Thyroid gland (tissue), 4 donors: ENCODE results near the gene WRAP73. TPM values are rescaled to one million over a fixed set of nuclear protein-coding genes. Genes with fewer than 3 reads are reported as not detected.

Experiments
- DNase-seq, 2 donors: peaks; one replicate each; pipeline ENCODE4 v3.0.0-alpha.2; 2019
- H3K27ac ChIP-seq, 3 donors: fragments of 200-600 bp; sonication (generic); 1 replicate in 2 of 3; 2 replicates in 1 of 3; pipeline ENCODE4 v1.5.1; 2016 to 2019; ENCODE audit warnings: mild to moderate bottlenecking in 1 of 3, moderate library complexity in 1 of 3
- H3K27me3 ChIP-seq: fragments of 200-600 bp; sonication (generic); one replicate; pipeline ENCODE4 v1.5.1; 2019
- H3K36me3 ChIP-seq, 2 donors: fragments of 200-600 bp; sonication (generic); one replicate each; pipeline ENCODE4 v1.5.1; 2016 to 2019
- H3K4me1 ChIP-seq, 2 donors: fragments of 200-600 bp; sonication (generic); one replicate each; pipeline ENCODE4 v1.5.1; 2017 to 2019
- H3K4me3 ChIP-seq, 3 donors: fragments of 200-600 bp; sonication (generic); replicated peaks in 1 of 3; 1 replicate in 2 of 3; 2 replicates in 1 of 3; pipeline ENCODE4 v1.5.1; 2016; ENCODE audit warnings: mild to moderate bottlenecking in 1 of 3
- H3K9me3 ChIP-seq: fragments of 200-600 bp; sonication (generic); one replicate; pipeline ENCODE4 v1.5.1; 2017
- CTCF ChIP-seq, 6 experiments: fragments of 200-600 bp in 3 of 6; fragments of 450-650 bp in 3 of 6; sonication (generic) in 3 of 6; IDR thresholded peaks; one replicate each; pipeline ENCODE4 v1.5.1; 2016 to 2019; ENCODE audit warnings: antibody characterized with exemption in 6 of 6, mild to moderate bottlenecking in 2 of 6, inconsistent platforms in 1 of 6, moderate library complexity in 1 of 6
- POLR2A ChIP-seq, 2 donors: fragments of 450-650 bp; IDR thresholded peaks; one replicate each; pipeline ENCODE4 v1.6.1; 2017; ENCODE audit warnings: antibody characterized with exemption in 2 of 2, mild to moderate bottlenecking in 2 of 2, moderate library complexity in 1 of 2
- WGBS, 2 donors: methylation state at CpG; one replicate each; pipeline ENCODE4 v1.1.5; 2017; 5-methylcytosine and 5-hydroxymethylcytosine counted together
- intact Hi-C: fragments of 100-400 bp; cut with DNase I; formaldehyde crosslinking; loops from one replicate; pipeline ENCODE4 v1.15.1; 2023
- total RNA-seq, 4 donors: library from RNA; depleted of rRNA; stranded (reverse); fragments of >200 nt; gene quantifications; one replicate each; pipeline ENCODE4 v1.2.3, GENCODE V29; 2016

The WRAP73 gene
- total RNA-seq, 4 donors from 2014 or later, result 18.5 to 44.0 (median 21.0) TPM

GRCh38 chr1:3632298-3632697 lies 17.6 kb downstream of the WRAP73 start:
- H3K27me3 ChIP-seq, result no peaks in the 10 kb centered on the region
- no peak for DNase-seq
- H3K36me3 ChIP-seq, result peaks cover 41 to 60% of the 10 kb centered on the region in 2 donors
- H3K9me3 ChIP-seq, result no peaks in the 10 kb centered on the region
- no peak for TF ChIP-seq CTCF (IDR thresholded peaks at IDR 0.05)
- TF ChIP-seq POLR2A (IDR thresholded peaks at IDR 0.05), result no peak
- no peaks in the 10 kb centered on the region for H3K4me1 ChIP-seq
- H3K4me3 ChIP-seq, result no peak overlapping the region
- H3K27ac ChIP-seq, result no peak overlapping the region
- WGBS, 2 donors, result 96% methylated on average over 17 of the region's 17 CpGs
- intact Hi-C loops, result no loop called here

- 84 to 91% methylated on average over 15 to 21 of the region's 36 CpGs for WGBS, 2 donors
- no peak for TF ChIP-seq CTCF (IDR thresholded peaks at IDR 0.05)
- no peak for TF ChIP-seq POLR2A (IDR thresholded peaks at IDR 0.05)
- Histone ChIP-seq H3K27ac (no peak overlapping the region), H3K9me3 (no peaks in the 10 kb centered on the region), H3K27me3 (no peaks in the 10 kb centered on the region), H3K36me3 (peaks cover 38 to 55% of the 10 kb centered on the region in 2 donors), H3K4me1 (no peaks in the 10 kb centered on the region), H3K4me3 (no peak overlapping the region)
- intact Hi-C loops, result no loop called here
- DNase-seq, result no peak
Observed at GRCh38 chr1:3631320-3632260, 18.3 kb downstream of the WRAP73 start.

- intact Hi-C loops, result no loop called here
- Histone ChIP-seq H3K27ac (no peak overlapping the region), H3K36me3 (peaks cover 37 to 48% of the 10 kb centered on the region in 2 donors), H3K4me1 (peaks cover under 1 to 2% of the 10 kb centered on the region in 2 donors), H3K27me3 (no peaks in the 10 kb centered on the region), H3K9me3 (no peaks in the 10 kb centered on the region), H3K4me3 (no peak overlapping the region)
- DNase-seq, result no peak
- 84 to 86% methylated on average over 8 to 9 of the region's 9 CpGs for WGBS, 2 donors
- TF ChIP-seq CTCF (IDR thresholded peaks at IDR 0.05) (no peak), POLR2A (IDR thresholded peaks at IDR 0.05) (no peak)
Observed at GRCh38 chr1:3630914-3631313, 19.0 kb downstream of the WRAP73 start.

GRCh38 chr1:3630161-3630611 lies 19.7 kb downstream of the WRAP73 start:
- H3K9me3 ChIP-seq, result no peaks in the 10 kb centered on the region
- no peak for TF ChIP-seq POLR2A (IDR thresholded peaks at IDR 0.05)
- no peak for TF ChIP-seq CTCF (IDR thresholded peaks at IDR 0.05)
- no peak for DNase-seq
- peaks cover 31 to 44% of the 10 kb centered on the region in 2 donors for H3K36me3 ChIP-seq
- no peaks in the 10 kb centered on the region for H3K27me3 ChIP-seq
- no peak overlapping the region for H3K27ac ChIP-seq
- 78 to 83% methylated on average over 9 to 10 of the region's 11 CpGs for WGBS, 2 donors
- no peak overlapping the region for H3K4me3 ChIP-seq
- H3K4me1 ChIP-seq, result peaks cover 6 to 8% of the 10 kb centered on the region in 2 donors
- intact Hi-C loops, result no loop called here

- Histone ChIP-seq H3K4me3 (no peak overlapping the region), H3K27ac (no peak overlapping the region), H3K36me3 (peaks cover 26 to 38% of the 10 kb centered on the region in 2 donors), H3K9me3 (no peaks in the 10 kb centered on the region), H3K27me3 (no peaks in the 10 kb centered on the region), H3K4me1 (peaks cover 6 to 8% of the 10 kb centered on the region in 2 donors)
- intact Hi-C loops, result no loop called here
- no peak for DNase-seq
- no peak for TF ChIP-seq CTCF (IDR thresholded peaks at IDR 0.05)
- no peak for TF ChIP-seq POLR2A (IDR thresholded peaks at IDR 0.05)
- WGBS, 2 donors, result 95 to 96% methylated on average over 15 to 16 of the region's 16 CpGs
Observed at GRCh38 chr1:3629561-3630160, 20.2 kb downstream of the WRAP73 start.
